HG02678 (cell line): ENCODE measurements around the gene IYD.

ENCODE experiments used
- ATAC-seq: cut with Tn5 transposase; IDR thresholded peaks from one replicate; pipeline ENCODE4 v1.9.1; 2021; ENCODE audit warnings: mild to moderate bottlenecking, moderate library complexity; ENCODE audit not compliant: unreplicated experiment

IYD gene, protein sequence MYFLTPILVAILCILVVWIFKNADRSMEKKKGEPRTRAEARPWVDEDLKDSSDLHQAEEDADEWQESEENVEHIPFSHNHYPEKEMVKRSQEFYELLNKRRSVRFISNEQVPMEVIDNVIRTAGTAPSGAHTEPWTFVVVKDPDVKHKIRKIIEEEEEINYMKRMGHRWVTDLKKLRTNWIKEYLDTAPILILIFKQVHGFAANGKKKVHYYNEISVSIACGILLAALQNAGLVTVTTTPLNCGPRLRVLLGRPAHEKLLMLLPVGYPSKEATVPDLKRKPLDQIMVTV

DNA sequence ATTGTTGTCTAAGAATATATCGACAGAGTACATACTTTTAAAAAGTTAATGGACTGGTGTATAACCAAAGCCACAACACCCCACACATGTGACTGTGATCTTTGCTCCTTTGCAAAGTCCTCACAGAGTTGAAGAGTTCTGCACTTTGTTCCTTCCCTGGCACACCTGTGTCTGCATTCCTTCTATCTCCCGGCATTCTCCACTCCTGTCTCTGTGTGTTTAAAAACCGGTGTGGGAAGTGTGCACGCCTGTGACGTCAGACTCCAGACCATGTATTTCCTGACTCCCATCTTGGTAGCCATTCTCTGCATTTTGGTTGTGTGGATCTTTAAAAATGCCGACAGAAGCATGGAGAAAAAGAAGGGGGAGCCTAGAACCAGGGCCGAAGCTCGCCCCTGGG is at the start of gene IYD:
Gene IYD, plus strand, starts transcription at position 251 of the 400 bp plus-strand sequence. Its CDS starts 20 bp downstream, at position 271.
- ATAC-seq = no peak

- ATAC-seq = no peak
Observed at GRCh38 chr6:150319924-150320323, 48.9 kb upstream of the IYD start.

DNA sequence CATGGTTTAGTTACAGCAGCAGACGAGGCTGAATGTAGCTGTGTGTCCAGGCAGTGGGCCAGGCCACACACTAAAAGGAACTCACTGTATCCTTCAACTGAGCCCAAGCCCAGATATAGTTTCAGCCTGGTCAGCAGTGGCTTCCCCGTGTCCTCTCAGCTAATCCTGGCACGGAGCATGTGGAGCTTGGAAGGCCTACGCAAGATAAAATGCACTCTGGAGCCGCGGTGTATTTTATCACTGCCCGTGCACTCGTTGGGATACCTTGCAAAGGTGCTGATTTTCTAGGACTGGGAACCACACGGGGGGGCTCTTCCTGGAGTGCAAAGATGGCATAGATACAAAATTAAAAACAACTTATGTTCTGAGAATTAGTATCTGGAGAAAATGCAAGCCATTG is 48.4 kb upstream of the IYD start:
- ATAC-seq = no peak

- no peak for ATAC-seq
Observed at GRCh38 chr6:150322466-150322871, 46.3 kb upstream of the IYD start.

GRCh38 chr6:150323205-150323604 is 45.6 kb upstream of the IYD start:
- ATAC-seq = no peak

DNA sequence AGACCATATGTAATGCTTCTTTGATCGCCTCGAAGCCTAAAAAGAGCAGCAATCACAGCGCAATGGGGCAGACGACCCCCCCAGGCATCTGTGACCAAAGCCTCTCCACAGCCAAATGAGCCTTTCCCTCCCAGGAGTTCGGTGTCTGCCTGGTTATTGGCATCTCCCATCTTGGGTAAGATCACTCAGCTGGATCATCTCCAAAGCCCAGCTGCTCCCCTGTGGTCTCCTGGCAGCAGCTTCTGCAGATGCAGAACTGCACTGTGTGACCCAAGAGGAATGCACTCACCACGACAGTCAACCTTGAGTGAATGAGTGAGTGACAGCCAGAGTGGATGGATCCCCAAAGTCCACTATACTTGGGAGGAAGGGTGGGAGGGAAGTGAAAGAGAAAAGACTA is 44.8 kb upstream of the IYD start:
- no peak for ATAC-seq

DNA sequence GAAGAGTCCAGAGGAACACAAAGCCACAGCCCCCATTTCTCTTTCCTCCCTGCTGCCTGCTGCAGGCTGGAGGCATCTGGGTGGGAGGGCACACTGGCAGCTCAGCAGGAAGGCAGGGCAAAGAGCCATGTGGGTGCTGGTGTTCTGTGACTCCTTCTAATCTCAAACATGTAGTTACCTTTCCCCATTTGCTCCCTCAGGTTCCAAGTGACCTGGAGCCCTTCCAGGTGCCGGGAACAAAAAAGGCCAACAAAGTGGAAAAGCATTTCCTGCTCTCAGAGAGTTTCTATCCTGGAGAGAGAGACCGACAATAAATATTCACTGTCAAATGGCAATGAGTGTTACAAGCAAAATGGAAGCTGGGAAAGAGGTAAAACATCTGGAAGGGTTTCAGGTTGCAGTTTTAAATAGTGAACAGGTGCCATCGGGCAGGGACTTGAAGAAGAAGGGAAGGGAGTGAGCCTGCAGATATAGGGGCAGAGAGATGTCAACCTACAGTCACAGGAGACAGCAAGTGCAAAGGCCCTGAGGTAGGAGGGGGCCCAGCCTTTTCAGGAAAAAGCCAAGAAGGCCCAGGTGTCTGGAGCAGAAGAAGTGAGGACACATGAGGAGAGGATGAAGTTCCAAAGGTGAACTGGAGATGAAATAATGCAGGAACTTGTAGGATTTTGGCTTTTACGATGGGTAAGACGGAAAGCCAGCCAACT is 43.6 kb upstream of the IYD start:
- ATAC-seq = no peak

DNA sequence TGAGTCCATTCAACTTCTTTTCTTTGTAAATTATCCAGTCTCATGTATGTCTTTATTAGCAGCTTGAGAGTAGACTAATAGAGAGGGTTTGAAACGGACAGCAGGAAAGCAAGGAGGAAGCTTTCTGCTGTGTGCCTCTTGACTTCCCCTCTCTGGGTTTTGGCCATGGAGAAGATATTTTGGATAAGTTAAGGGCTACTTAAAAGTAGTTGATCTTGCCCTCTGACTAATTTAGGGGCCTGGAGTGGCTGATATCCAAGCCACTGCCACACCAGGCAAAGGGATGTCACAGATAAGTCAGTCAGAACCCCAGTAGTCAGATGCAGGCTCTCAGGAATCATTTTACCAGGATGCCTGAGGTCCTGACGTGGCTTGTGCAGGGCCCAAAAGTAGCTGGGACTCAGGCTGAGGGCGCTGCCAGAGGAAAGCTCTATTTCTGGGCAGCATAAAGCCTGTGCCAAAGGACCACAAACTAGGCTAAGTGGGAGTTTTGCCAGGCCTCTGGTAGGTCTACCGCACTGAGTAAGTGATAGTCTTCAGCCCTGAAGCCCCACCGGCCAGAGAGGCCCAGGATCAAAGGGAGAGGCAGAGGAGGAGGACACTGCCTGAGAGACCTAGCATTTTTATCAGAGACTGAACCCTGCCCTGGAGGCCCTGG is 41.6 kb upstream of the IYD start:
- ATAC-seq = no peak

DNA sequence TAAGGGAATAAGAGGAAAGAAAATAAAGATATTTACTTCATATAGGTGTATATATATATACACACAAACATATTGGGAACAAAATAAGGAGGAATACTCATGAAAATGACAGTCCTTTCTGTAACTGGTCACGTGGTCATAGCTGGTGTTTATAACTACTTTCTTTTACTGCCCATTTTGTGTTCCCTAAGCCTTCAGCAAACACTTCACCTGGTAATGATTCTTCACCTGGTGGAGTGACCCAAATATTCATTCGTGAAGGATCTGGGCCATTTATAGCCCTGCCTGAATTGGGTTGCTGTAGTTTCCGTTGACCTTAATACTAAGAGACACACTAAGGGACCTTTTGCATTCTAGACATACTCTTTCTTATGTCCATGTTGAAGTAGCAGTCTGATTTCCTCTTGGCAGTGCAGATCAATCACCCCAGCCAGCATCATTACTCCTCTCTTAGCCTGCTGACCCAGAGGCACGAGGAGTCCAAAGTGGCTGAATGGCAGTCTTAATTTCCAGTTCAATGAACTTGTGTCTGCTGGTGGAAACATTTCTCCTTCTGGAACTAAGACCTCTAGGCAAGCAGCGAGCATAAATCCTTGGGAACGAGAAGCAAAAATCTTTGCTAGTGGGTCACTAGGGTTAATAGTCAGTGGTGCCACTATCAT is 39.9 kb upstream of the IYD start:
- no peak for ATAC-seq

- ATAC-seq = no peak
Observed at GRCh38 chr6:150331344-150331743, 37.5 kb upstream of the IYD start.

DNA sequence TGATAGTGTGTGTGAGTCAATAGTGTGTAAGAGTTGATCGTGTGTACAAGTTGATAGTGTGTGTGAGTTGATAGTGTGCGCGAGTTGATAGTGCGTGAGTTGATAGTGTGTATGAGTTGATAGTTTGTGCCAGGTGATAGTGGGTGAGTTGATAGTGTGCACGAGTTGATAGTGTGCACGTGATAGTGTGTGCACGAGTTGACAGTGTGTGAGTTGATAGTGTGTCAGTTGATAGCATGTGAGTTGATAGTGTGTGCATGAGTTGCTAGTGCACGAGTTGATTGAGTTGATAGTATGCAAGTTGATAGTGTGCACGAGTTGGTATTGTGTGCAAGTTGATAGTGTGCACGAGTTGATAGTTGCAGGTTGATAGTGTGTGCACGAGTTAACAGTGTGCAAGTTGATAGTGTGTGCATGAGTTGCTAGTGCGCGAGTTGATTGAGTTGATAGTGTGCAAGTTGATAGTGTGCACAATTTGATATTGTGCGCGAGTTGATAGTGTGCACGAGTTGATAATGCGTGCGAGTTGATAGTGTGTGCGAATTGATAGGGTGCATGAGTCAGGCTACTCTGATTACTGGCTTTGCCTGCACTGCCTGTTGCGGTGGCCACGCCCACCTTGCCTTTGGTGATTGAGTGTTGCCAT is 35.8 kb upstream of the IYD start:
- ATAC-seq = no peak

GRCh38 chr6:150333585-150333941 is 35.2 kb upstream of the IYD start:
- ATAC-seq = no peak

DNA sequence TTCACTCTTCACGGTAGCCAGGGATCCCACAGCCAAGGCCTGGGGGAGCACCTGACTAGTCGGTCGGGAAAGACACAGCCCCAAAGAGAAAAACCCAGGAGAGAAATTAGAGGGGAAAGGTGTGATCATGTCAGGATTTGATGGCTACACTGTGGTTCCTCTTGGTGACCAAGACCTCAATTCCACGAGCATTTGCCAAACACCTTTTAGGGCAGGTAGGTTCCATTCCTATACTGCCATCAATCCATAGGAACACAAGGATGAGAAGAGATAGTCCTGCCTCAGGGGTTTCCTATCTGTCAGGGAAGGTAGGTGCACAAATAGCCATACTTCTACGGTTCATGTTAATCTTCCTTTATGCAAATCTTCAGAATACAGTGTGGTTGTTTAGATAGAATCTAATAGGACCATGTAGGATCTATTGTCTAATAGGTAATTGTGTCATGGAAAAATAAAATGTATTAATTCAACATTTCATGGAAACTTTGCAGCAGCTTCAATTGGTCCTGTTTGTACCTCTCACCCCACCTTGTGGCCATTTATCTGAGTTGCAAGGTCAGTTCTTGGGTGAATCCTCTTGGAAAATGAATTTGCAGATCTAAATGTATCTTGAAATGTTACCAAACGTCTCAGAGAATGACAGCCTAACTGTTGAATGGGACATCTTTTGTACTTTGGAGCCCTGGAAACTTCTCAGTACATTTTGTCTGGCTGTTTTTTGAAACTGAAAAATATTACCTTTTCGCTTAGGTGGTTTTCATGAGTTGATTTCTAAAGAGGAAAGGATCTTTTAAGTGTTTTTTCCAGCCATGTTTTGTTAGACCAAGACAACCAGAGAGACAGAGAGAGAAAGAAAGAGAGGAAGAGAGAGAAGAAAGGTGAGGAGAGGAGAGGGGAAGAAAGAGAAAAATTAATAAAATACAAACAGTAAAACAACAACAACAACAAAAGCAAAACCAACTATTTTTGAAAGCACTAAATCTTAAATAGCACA is 33.7 kb upstream of the IYD start:
- no peak for ATAC-seq

GRCh38 chr6:150336299-150336698 is 32.5 kb upstream of the IYD start:
- ATAC-seq = no peak

DNA sequence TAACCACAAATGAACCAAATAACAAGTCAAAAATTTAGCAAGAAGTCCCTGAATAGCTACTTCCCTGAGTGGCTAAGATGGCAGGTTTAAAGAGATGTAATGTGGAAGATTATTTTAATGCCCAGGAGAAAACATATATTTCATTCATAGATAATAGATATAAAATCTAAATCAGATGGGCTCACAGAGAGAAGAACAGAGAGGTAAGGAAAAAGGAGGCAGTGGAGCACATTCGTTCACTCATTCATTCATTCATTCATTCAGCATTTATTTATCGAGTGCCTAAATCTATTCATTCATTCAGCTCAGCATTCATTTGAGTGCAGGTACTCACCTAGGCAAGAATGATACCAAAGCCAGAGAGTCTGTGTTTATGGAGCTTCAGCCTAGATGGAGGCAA is 32.1 kb upstream of the IYD start:
- ATAC-seq = no peak

DNA sequence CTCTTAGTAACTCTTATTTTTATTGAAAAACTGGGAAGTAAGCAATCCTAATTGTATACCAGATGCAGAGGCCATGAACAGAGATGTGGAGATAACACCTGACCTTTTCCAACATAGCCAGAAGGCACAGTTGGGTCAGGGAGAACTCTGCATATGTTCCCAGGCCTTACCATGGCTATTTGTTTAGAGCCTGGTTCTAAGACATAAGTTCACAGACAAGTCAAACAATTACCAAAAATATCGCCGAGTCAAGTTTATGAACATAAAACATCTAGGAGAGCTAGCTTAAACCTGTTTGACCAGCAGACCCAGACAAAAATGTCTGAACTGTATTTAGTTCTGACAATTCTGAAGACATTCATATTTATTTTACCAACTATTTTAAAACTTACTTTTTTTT is 26.7 kb upstream of the IYD start:
- ATAC-seq = no peak

DNA sequence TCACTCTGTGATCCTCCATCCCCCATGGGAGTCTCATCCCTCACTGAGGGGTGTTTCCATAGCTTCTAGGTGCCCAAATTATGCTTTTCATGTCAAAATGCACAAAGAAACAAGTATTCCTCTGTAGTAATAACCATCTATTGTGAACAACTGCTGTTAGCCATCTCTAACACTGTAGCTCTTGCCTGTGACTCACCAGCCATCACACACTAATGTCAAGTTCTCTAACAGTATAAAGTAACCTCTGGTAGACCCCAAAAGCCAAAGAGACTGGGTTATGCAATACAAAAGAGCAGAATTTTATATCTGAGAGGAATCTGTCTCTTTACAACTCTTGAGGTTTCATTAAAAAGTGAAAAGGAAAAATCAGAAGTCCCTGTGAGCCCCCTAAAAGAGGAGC is 25.4 kb upstream of the IYD start:
- no peak for ATAC-seq

GRCh38 chr6:150345781-150346180 is 23.0 kb upstream of the IYD start:
- ATAC-seq = no peak

DNA sequence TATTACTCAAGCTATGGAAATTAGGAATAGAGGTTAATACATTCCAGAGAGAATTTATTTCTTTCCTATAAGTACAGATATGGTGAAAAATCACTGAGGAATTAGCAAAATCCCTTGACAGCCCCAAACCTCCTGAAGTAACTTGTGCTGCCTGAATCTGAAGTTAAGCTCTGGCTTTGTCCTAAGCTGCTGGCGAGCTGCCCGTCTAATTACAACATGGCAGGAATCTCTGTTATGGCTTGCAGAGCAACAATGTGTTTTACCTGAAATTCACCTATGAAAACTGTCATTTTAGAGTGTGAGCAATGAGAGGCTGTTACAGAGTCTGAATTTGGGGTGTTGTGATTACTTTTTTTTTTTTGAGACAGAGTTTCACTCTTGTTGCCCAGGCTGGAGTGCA is 22.5 kb upstream of the IYD start:
- no peak for ATAC-seq

DNA sequence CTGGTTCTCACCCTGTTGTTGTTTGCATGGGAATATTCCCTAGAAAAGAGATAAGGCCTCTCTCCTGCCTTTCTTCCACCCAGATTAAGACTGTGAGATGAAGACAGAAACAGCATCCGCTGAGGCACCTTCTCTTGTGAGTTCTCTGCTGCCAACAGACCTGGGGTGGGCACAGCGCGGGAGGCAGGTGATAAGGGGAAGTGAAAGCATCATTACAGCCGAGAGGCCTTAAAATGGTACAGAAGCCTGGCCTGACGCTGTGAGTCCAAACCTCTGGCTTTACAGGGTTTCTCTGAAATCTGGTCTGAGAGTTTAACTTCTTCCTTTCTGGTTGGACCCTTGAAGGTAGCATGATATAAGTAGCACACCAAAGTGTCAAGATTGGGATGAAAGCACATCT is 21.0 kb upstream of the IYD start:
- peak; percentile 47 for ATAC-seq
